SK-N-SH treated with all-trans-retinoic acid at 6 μM for 48 hours (cell line): ENCODE data around the gene SPOCK1.

ENCODE experiments used
- ATAC-seq: fragments of 200-7000 bp; cut with Tn5 transposase; 3 replicates; pipeline ENCODE4 v1.9.1; 2020; ENCODE audit warnings: mild to moderate bottlenecking, moderate library complexity
- ARNTL ChIP-seq: fragments of 450-650 bp; formaldehyde crosslinking; IDR thresholded peaks from 2 replicates; pipeline ENCODE4 v1.5.0; 2020; ENCODE audit warnings: low read depth, mild to moderate bottlenecking, moderate library complexity, borderline replicate concordance
- CREB5 ChIP-seq: fragments of 250-450 bp; sonication (Bioruptor Pico); IDR thresholded peaks from 2 replicates; pipeline ENCODE4 v1.5.1; 2020; ENCODE audit warnings: low read depth, mild to moderate bottlenecking, moderate library complexity
- CSDC2 ChIP-seq: fragments of 250-450 bp; sonication (Bioruptor Pico); IDR thresholded peaks from 2 replicates; pipeline ENCODE4 v1.5.0; 2020; ENCODE audit warnings: mild to moderate bottlenecking, moderate library complexity
- CSRNP3 ChIP-seq: fragments of 250-450 bp; sonication (Bioruptor Pico); IDR thresholded peaks from 2 replicates; pipeline ENCODE4 v1.5.1; 2021; ENCODE audit warnings: mild to moderate bottlenecking, moderate library complexity
- ESRRG ChIP-seq: fragments of 250-450 bp; sonication (Bioruptor Pico); IDR thresholded peaks from 2 replicates; pipeline ENCODE4 v1.6.1; 2021; ENCODE audit warnings: mild to moderate bottlenecking
- ISL1 ChIP-seq: fragments of 250-450 bp; sonication (Bioruptor Pico); IDR thresholded peaks from 2 replicates; pipeline ENCODE4 v2.1.2; 2022; ENCODE audit warnings: mild to moderate bottlenecking, moderate library complexity
- PATZ1 ChIP-seq: fragments of 250-450 bp; sonication (Bioruptor Pico); IDR thresholded peaks from 2 replicates; pipeline ENCODE4 v1.8.0; 2020; ENCODE audit warnings: mild to moderate bottlenecking, moderate library complexity, borderline replicate concordance
- POU6F1 ChIP-seq: fragments of 250-450 bp; sonication (Bioruptor Pico); IDR thresholded peaks from 2 replicates; pipeline ENCODE4 v1.8.0; 2021; ENCODE audit warnings: low read depth, mild to moderate bottlenecking, moderate library complexity, borderline replicate concordance
- PPARA ChIP-seq: fragments of 250-450 bp; sonication (Bioruptor Pico); IDR thresholded peaks from 2 replicates; pipeline ENCODE4 v1.5.0; 2020; ENCODE audit warnings: mild to moderate bottlenecking, borderline replicate concordance
- RARB ChIP-seq: fragments of 250-450 bp; sonication (Bioruptor Pico); IDR thresholded peaks from 2 replicates; pipeline ENCODE4 v1.8.0; 2021; ENCODE audit warnings: mild to moderate bottlenecking, moderate library complexity
- SNAI2 ChIP-seq: fragments of 250-450 bp; sonication (Bioruptor Pico); IDR thresholded peaks from 2 replicates; pipeline ENCODE4 v1.5.0; 2020; ENCODE audit warnings: mild to moderate bottlenecking, moderate library complexity
- TCF4 ChIP-seq: fragments of 250-450 bp; sonication (Bioruptor Pico); IDR thresholded peaks from 2 replicates; pipeline ENCODE4 v1.8.0; 2021; ENCODE audit warnings: mild to moderate bottlenecking, moderate library complexity, borderline replicate concordance
- TOX ChIP-seq: fragments of 250-450 bp; sonication (Bioruptor Pico); IDR thresholded peaks from 2 replicates; pipeline ENCODE4 v1.8.0; 2021; ENCODE audit warnings: mild to moderate bottlenecking, moderate library complexity, borderline replicate concordance
- TSHZ2 ChIP-seq: fragments of 250-450 bp; sonication (Bioruptor Pico); IDR thresholded peaks from 2 replicates; pipeline ENCODE4 v1.5.0; 2020; ENCODE audit warnings: mild to moderate bottlenecking, moderate library complexity
- ZC3H10 ChIP-seq: fragments of 250-450 bp; sonication (Bioruptor Pico); IDR thresholded peaks from 2 replicates; pipeline ENCODE4 v1.5.1; 2021; ENCODE audit warnings: mild to moderate bottlenecking, moderate library complexity
- ZFP3 ChIP-seq: fragments of 250-450 bp; sonication (Bioruptor Pico); IDR thresholded peaks from 2 replicates; pipeline ENCODE4 v1.5.0; 2020; ENCODE audit warnings: mild to moderate bottlenecking, moderate library complexity
- ZNF565 ChIP-seq: fragments of 450-650 bp; formaldehyde crosslinking; conservative IDR thresholded peaks from 2 replicates; pipeline ENCODE4 v1.5.0; 2020; ENCODE audit warnings: low read depth, mild to moderate bottlenecking, moderate library complexity
- ZNF70 ChIP-seq: fragments of 450-650 bp; formaldehyde crosslinking; IDR thresholded peaks from 2 replicates; pipeline ENCODE4 v1.5.0; 2020; ENCODE audit warnings: mild to moderate bottlenecking, moderate library complexity
- ZNF8 ChIP-seq: fragments of 450-650 bp; formaldehyde crosslinking; IDR thresholded peaks from 2 replicates; pipeline ENCODE4 v1.5.0; 2020; ENCODE audit warnings: mild to moderate bottlenecking, moderate library complexity

The SPOCK1 gene

GRCh38 chr5:137027758-137028157 lies 471.4 kb downstream of the SPOCK1 start:
- TF ChIP-seq ZNF70 (CRISPR knock-in tag) = no peak
- TF ChIP-seq ZNF8 (CRISPR knock-in tag) = no peak
- TF ChIP-seq ZNF565 (CRISPR knock-in tag) = no peak
- TF ChIP-seq TCF4 (CRISPR knock-in tag) = no peak
- TF ChIP-seq, all 23 proteins: peak for 0
- no peak for ATAC-seq

- no peak for ATAC-seq
- TF ChIP-seq ZNF70 (CRISPR knock-in tag) (no peak), TSHZ2 (CRISPR knock-in tag) (no peak), TCF4 (CRISPR knock-in tag) (no peak), ZC3H10 (no peak), CSRNP3 (CRISPR knock-in tag) (no peak), PATZ1 (CRISPR knock-in tag) (no peak), ARNTL (CRISPR knock-in tag) (no peak), ZNF8 (CRISPR knock-in tag) (no peak), SNAI2 (CRISPR knock-in tag) (no peak), ZFP3 (CRISPR knock-in tag) (no peak), POU6F1 (no peak), TOX (no peak), CREB5 (CRISPR knock-in tag) (no peak), ZNF565 (CRISPR knock-in tag) (no peak), ESRRG (CRISPR knock-in tag) (no peak)
- TF ChIP-seq, all 23 proteins: peak for 0
Observed at GRCh38 chr5:137026296-137026695, 472.8 kb downstream of the SPOCK1 start.

- no peak for TF ChIP-seq ZNF565 (CRISPR knock-in tag)
- TF ChIP-seq ZNF70 (CRISPR knock-in tag) = no peak
- TF ChIP-seq RARB (CRISPR knock-in tag) = no peak
- no peak for TF ChIP-seq CSDC2
- no peak for TF ChIP-seq ESRRG (CRISPR knock-in tag)
- TF ChIP-seq ZFP3 (CRISPR knock-in tag) = no peak
- no peak for TF ChIP-seq CREB5 (CRISPR knock-in tag)
- TF ChIP-seq TCF4 (CRISPR knock-in tag) = no peak
- TF ChIP-seq ZNF8 (CRISPR knock-in tag) = no peak
- no peak for TF ChIP-seq ISL1 (CRISPR knock-in tag)
- no peak for TF ChIP-seq POU6F1
- TF ChIP-seq TSHZ2 (CRISPR knock-in tag) = no peak
- no peak for TF ChIP-seq PPARA (CRISPR knock-in tag)
Observed at GRCh38 chr5:137024044-137024443, 475.1 kb downstream of the SPOCK1 start.

More at GRCh38 chr5:137024044-137024443, 475.1 kb downstream of the SPOCK1 start:
- no peak for ATAC-seq
